NCI-H2107 treated with DMSO at 0.1 percent for 48 hours (cell line): ENCODE data around the gene SPHK1.

Experiments
- DNase-seq: peaks from one replicate; lab custom pipeline; 2025; ENCODE audit not compliant: unreplicated experiment; lab: John Stamatoyannopoulos, UW

Gene SPHK1

GRCh38 chr17:76384987-76385891 is 830 bp downstream of the SPHK1 start:
- no peak for DNase-seq

GRCh38 chr17:76385892-76386786 is 1.7 kb downstream of the SPHK1 start:
- DNase-seq: peak; percentile 22

GRCh38 chr17:76386966-76387765 is 2.8 kb downstream of the SPHK1 start:
- DNase-seq: no peak

- DNase-seq: no peak
These were observed 4.8 kb downstream of the SPHK1 start for GRCh38 chr17:76388966-76389888.

- no peak for DNase-seq
These were observed 5.6 kb downstream of the SPHK1 start for GRCh38 chr17:76390003-76390421.

- no peak for DNase-seq
These were observed 6.8 kb downstream of the SPHK1 start for GRCh38 chr17:76391200-76391715.

GRCh38 chr17:76394166-76394565 is 9.8 kb downstream of the SPHK1 start:
- DNase-seq: no peak

- DNase-seq: no peak
These were observed 11.6 kb downstream of the SPHK1 start for GRCh38 chr17:76395980-76396379.

GRCh38 chr17:76397184-76397583 is 12.8 kb downstream of the SPHK1 start:
- no peak for DNase-seq

- DNase-seq: peak; percentile 29
These were observed 13.5 kb downstream of the SPHK1 start for GRCh38 chr17:76397687-76398522.

GRCh38 chr17:76398523-76399174 is 14.2 kb downstream of the SPHK1 start:
- no peak for DNase-seq

GRCh38 chr17:76399175-76400172 is 15.1 kb downstream of the SPHK1 start:
- DNase-seq: no peak

- DNase-seq: no peak
These were observed 18.3 kb downstream of the SPHK1 start for GRCh38 chr17:76402711-76403110.

GRCh38 chr17:76404256-76404655 is 19.8 kb downstream of the SPHK1 start:
- no peak for DNase-seq

- no peak for DNase-seq
These were observed 20.7 kb downstream of the SPHK1 start for GRCh38 chr17:76404976-76405563.

GRCh38 chr17:76405607-76405966 is 21.2 kb downstream of the SPHK1 start:
- DNase-seq: no peak
